AG09319 (cell line): ENCODE measurements around the gene FMO5.
"Not testable (repeated sequence)": the region's sequence is repeated elsewhere in the genome, so short reads cannot be mapped to it uniquely, and the experiment has no call there.

Experiments
- DNase-seq: peaks from one replicate; pipeline ENCODE4 v3.0.0-alpha.2; 2010; ENCODE audit warnings: low read depth; ENCODE audit errors: extremely low read depth
- CTCF ChIP-seq: IDR thresholded peaks from 2 replicates; pipeline ENCODE4 v1.5.1; 2011; ENCODE audit warnings: low read depth, mild to moderate bottlenecking, inconsistent platforms, low read length, moderate library complexity

The FMO5 gene

DNA sequence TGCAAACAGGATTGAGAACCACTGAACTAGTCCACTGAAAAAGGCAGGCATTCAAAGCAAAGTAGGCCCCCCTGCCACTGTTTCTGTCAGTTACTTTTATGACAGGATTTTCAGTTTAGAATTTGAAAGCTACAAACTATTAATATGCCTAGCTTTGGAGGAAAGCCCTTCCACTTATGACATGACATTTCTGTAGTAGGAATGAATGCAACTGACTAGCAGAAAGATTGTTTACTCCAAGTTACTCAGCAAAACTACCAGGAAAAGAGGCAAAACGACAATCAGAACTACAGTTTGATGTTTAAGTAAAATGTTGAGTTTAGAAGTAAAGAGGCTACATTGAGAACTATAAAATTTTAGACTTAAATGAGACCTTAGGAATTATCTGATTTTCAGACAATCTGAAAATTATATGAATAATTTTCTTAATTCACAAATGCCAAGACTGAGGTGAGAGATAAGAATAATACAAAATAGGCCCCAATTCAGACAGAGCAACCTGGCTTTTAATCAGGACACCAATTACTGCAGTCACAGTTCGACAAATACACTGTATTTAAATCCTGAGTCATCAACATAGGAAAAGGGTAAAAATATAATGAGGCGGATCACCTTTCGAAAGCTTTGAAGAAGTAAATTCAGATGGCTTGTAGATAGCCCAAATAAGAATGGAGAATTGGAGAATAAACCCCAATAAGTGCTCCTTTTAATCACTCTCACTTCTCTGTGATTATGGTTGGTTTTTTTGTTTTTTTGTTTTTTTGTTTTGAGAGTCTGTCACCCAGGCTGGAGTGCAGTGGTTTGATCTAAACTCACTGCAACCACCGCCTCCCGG lies 55.1 kb downstream of the FMO5 start:
- no peak for TF ChIP-seq CTCF
- DNase-seq, result no peak

- DNase-seq, result no peak
- no peak for TF ChIP-seq CTCF
Measured at GRCh38 chr1:147169171-147169570, 56.0 kb downstream of the FMO5 start.

DNA sequence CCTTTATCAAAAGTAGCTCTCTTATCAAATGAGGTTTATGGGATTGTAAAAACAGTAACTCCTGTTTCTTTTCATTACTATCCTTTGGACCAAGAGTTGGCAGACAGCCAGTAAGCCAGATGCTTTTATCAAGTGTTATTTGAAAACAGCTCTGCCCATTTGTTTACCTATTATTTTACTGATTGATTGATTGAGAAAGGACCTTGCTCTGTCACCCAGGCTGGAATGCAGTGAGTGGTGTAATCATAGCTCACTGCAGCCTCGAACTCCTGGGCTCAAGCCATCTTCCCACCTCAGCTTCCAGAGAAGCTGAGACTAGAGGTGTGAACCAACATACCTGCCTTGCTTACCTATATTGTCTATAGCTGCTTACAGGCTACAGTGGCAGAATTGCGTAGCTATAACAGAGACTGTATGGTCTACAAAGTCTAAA lies 56.5 kb downstream of the FMO5 start:
- DNase-seq, result no peak
- no peak for TF ChIP-seq CTCF

DNA sequence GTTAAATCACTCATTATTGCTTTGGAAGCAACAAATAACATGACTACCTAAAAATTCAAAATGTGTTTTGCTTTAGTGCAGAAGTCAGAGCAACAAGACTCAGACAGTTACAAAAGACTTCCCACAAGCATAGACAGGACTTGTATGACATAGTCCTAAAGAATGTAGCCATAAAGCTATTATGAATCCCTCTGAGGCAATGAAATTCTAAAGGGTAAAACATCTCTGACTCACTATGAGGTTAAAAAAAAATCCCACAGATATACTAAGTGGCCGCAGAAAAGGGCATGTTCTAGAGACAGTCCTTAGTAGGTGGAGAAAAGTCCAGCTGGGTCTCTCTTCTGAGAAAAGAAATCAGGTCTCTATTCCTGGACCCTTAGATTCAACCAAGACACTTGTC lies 57.8 kb downstream of the FMO5 start:
- TF ChIP-seq CTCF, result no peak
- peak; percentile 75 for DNase-seq

GRCh38 chr1:147163019-147163418 lies 62.1 kb downstream of the FMO5 start:
- no peak for DNase-seq
- TF ChIP-seq CTCF, result no peak

GRCh38 chr1:147162093-147162492 lies 63.0 kb downstream of the FMO5 start:
- TF ChIP-seq CTCF, result no peak

DNA sequence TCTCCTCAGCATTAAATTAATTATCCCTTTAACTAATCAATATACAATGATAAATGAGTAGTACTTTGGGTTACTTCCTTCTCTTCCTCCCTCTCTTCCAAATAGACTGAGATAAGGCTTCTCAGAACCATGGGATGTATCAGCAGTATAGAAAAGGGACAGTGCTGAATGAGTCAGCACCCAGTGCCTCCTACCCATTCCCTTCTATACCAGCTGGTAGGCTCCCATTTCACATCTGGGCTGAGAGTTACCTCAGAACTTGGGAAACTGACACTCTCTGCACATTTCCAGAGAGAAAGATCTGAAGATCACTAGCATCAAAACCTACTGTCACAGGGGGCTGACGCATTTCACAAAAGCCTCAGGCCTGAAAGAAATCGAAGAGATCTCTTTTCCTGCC lies 68.0 kb downstream of the FMO5 start:
- not testable (repeated sequence) for DNase-seq

More at GRCh38 chr1:147162093-147162492, 63.0 kb downstream of the FMO5 start:
- no peak for DNase-seq

- no peak for TF ChIP-seq CTCF
- DNase-seq, result no peak
Measured at GRCh38 chr1:147156642-147157041, 68.5 kb downstream of the FMO5 start.
